Measurements from ENCODE around the gene RABEPK. TPM values are rescaled to one million over a fixed set of nuclear protein-coding genes. Genes with fewer than 3 reads are reported as not detected.
A peak's percentile ranks its signal among the peaks of the same experiment; 100 is the strongest.

Gene RABEPK
- total and polyA plus RNA-seq, 8 donors: 11.2 to 32.6 (median 16.2) TPM

- DNase-seq: no peak
- intact Hi-C loops (cut with DNase I; ENCODE audit: low total_unique reads): no loop called here
- H3K36me3 ChIP-seq: peaks cover 0 to 19% (median 15%) of the 10 kb centered on the region in 4 donors
- H3K4me1 ChIP-seq: peaks cover 24 to 74% (median 47%) of the 10 kb centered on the region in 4 donors
- no peak overlapping the region for H3K4me3 ChIP-seq
- TF ChIP-seq POLR2AphosphoS5 (IDR thresholded peaks at IDR 0.05) (no peak), CTCF (IDR thresholded peaks at IDR 0.05) (no peak), POLR2A (IDR thresholded peaks at IDR 0.05) (no peak), EP300 (IDR thresholded peaks at IDR 0.05) (no peak)
- H3K27ac ChIP-seq: no peak overlapping the region
- H3K9me3 ChIP-seq: no peaks in the 10 kb centered on the region
- H3K27me3 ChIP-seq: no peaks in the 10 kb centered on the region
- WGBS, 5 donors: 76 to 100% (median 88%) methylated on average over 1 of the region's 1 CpG
Measured at GRCh38 chr9:125269014-125269397, 68.7 kb downstream of the RABEPK start.

GRCh38 chr9:125271081-125271480, 70.7 kb downstream of the RABEPK start:
- no peak for DNase-seq
- Histone ChIP-seq H3K4me1 (peaks cover 24 to 67% (median 46%) of the 10 kb centered on the region in 4 donors), H3K36me3 (peaks cover 0 to 15% (median 12%) of the 10 kb centered on the region in 4 donors), H3K4me3 (no peak overlapping the region), H3K27me3 (no peaks in the 10 kb centered on the region), H3K27ac (peak overlapping the region in 1 of 5 donors; percentile 56), H3K9me3 (no peaks in the 10 kb centered on the region)
- 65 to 71% (median 69%) methylated on average over 5 of the region's 5 CpGs for WGBS, 5 donors
- TF ChIP-seq POLR2AphosphoS5 (IDR thresholded peaks at IDR 0.05) (no peak), EP300 (IDR thresholded peaks at IDR 0.05) (no peak), POLR2A (IDR thresholded peaks at IDR 0.05) (no peak), CTCF (IDR thresholded peaks at IDR 0.05) (no peak)
- intact Hi-C loops (cut with DNase I; ENCODE audit: low total_unique reads): no loop called here

DNA sequence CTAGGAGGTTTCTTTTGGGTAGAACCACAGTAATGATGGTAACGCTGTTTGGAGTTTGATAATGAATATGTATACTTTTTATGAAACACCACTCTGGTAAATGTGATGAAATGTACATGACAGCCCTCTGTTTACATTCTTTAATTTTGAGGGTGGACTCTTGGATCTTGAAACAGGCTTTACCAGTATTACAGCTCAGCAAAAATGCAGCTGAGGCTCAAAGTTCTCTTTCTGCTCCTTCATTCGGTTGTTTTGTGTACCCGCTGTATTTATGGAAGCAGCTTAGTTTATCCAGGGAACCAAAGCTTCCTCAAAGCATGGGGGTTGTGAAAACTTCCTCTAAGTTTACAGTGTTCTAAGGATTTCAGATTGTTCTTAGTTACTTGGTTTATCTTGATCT, 72.4 kb downstream of the RABEPK start:
- Histone ChIP-seq H3K36me3 (peaks cover 0 to 3% (median under 1%) of the 10 kb centered on the region in 4 donors), H3K27ac (peak overlapping the region in 3 of 5 donors; percentile 7 to 56 (median 29))
- DNase-seq: peak in 1 of 2 donors; percentile 82

DNA sequence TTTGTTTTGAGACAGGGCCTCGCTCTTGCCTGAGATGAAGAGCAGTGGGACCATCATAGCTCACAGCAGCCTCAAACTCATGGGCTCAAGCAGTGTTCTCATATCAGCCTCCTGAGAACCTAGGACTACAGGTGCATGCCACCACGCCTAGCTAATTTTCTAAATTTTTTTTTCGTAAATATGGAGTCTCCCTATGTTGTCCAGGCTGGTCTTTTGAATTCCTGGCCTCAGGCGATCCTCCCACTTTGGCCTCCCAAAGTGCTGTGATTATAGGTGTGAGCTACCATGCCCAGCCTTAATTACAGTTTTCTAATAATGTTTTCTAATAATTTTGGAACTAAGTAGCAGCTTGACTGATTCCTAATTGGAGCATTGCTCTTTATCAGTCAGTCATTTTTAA, 76.4 kb downstream of the RABEPK start:
- Histone ChIP-seq H3K4me3 (no peak overlapping the region), H3K9me3 (no peaks in the 10 kb centered on the region), H3K27me3 (no peaks in the 10 kb centered on the region), H3K27ac (no peak overlapping the region), H3K36me3 (peaks cover 0 to 6% (median 5%) of the 10 kb centered on the region in 4 donors), H3K4me1 (peaks cover 12 to 45% (median 26%) of the 10 kb centered on the region in 4 donors)
- 92 to 99% (median 96%) methylated on average over 4 of the region's 4 CpGs for WGBS, 5 donors
- intact Hi-C loops (cut with DNase I; ENCODE audit: low total_unique reads): no loop called here
- TF ChIP-seq CTCF (IDR thresholded peaks at IDR 0.05) (no peak), POLR2A (IDR thresholded peaks at IDR 0.05) (no peak)
- no peak for DNase-seq

More for the DNA sequence above, 72.4 kb downstream of the RABEPK start:
- H3K4me1 ChIP-seq: peaks cover 26 to 74% (median 43%) of the 10 kb centered on the region in 4 donors
- TF ChIP-seq POLR2AphosphoS5 (IDR thresholded peaks at IDR 0.05): peak in 1 of 3 donors; percentile 31
- no peak for TF ChIP-seq EP300 (IDR thresholded peaks at IDR 0.05)
- no peaks in the 10 kb centered on the region for H3K9me3 ChIP-seq
- H3K4me3 ChIP-seq: no peak overlapping the region
- 17 to 27% (median 20%) methylated on average over 3 of the region's 3 CpGs for whole genome bisulfite sequencing, 5 donors
- H3K27me3 ChIP-seq: no peaks in the 10 kb centered on the region
- intact Hi-C loops (cut with DNase I; ENCODE audit: low total_unique reads): no loop called here

GRCh38 chr9:125277411-125277810, 77.1 kb downstream of the RABEPK start:
- intact Hi-C loops (cut with DNase I; ENCODE audit: low total_unique reads): no loop called here
- DNase-seq: no peak
- TF ChIP-seq EP300 (IDR thresholded peaks at IDR 0.05) (no peak), CTCF (IDR thresholded peaks at IDR 0.05) (no peak), POLR2A (IDR thresholded peaks at IDR 0.05) (no peak), POLR2AphosphoS5 (IDR thresholded peaks at IDR 0.05) (no peak)
- Histone ChIP-seq H3K4me1 (peaks cover 6 to 39% (median 20%) of the 10 kb centered on the region in 4 donors), H3K27me3 (no peaks in the 10 kb centered on the region), H3K9me3 (no peaks in the 10 kb centered on the region), H3K27ac (no peak overlapping the region), H3K4me3 (no peak overlapping the region), H3K36me3 (peaks cover 0 to 6% (median 5%) of the 10 kb centered on the region in 4 donors)

Data from stomach (tissue), 9 donors.